ENCODE data around the gene CBX7.

DNA sequence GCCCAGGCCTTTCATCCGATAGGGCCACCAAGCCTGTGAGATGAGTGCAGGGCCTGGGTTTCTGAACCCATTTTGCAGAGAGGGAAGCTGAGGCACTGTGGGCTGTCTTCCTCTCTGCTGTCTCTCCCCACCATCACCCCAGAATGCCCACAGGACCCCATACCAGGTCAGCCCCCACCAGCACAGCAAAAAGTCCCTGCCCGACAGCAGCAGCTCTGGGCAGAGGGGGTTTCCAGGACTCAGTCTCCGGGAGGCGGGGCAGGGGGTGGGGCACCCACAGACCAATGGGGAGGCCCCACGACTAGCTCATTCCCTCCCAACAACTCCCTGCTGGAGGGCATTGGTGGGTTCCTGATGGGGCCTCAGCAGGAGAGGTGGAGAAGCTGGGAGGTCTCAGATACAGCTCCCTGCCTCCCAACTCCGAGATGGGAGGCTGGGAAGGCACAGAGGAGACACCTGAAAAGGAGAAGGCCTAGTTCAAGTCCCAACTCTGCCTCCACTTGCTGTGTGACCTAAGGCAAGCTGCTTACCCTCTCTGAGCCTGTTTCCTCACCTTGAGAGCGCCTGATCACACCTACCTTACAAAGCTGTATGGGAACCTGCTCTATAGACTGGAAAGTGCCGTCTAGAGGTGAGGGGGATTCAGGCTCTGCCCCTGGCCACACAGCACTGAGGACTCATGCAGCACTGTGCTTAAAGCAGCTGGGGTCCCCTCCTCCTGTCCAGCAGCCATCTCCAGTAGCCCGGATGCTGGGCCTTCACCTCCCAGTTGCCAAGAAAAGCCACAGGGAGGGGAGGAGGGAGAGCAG lies 3.5 kb downstream of the CBX7 start:
- TF ChIP-seq EZH2 (IDR thresholded peaks at IDR 0.05; ENCODE audit: insufficient read depth, poor library complexity, severe bottlenecking): no peak
- no peak for TF ChIP-seq EZH2phosphoT487 (IDR thresholded peaks at IDR 0.05; ENCODE audit: insufficient read depth, low read depth)
